H9 (cell line): ENCODE data around the gene ATP1A4. TPM values are rescaled to one million over a fixed set of nuclear protein-coding genes. Genes with fewer than 3 reads are reported as not detected.

Source experiments
- DNase-seq: peaks from one replicate; pipeline ENCODE4 v3.0.0-alpha.2; 2017
- H2AFZ ChIP-seq: one replicate; pipeline ENCODE4 v1.6.1; 2013; ENCODE audit warnings: mild to moderate bottlenecking, low read length, control low read depth, moderate library complexity
- H2AK5ac ChIP-seq: 2 replicates; pipeline ENCODE4 v1.6.1; 2013; ENCODE audit warnings: low read length, control low read depth, mixed read lengths; ENCODE audit not compliant: insufficient read length
- H2BK120ac ChIP-seq: one replicate; pipeline ENCODE4 v1.6.1; 2013; ENCODE audit warnings: low read depth, mild to moderate bottlenecking, low read length, control low read depth, inconsistent platforms; ENCODE audit not compliant: poor library complexity, severe bottlenecking
- H2BK12ac ChIP-seq: 2 replicates; pipeline ENCODE4 v1.6.1; 2013; ENCODE audit warnings: low read length, control low read depth, mixed read lengths, low read depth; ENCODE audit not compliant: insufficient read length
- H2BK15ac ChIP-seq: 2 replicates; pipeline ENCODE4 v1.6.1; 2013; ENCODE audit warnings: low read depth, low read length, control low read depth
- H2BK20ac ChIP-seq: one replicate; pipeline ENCODE4 v1.6.1; 2013; ENCODE audit warnings: low read depth, mild to moderate bottlenecking, low read length, control low read depth, inconsistent platforms; ENCODE audit not compliant: poor library complexity, severe bottlenecking
- H2BK5ac ChIP-seq: 2 replicates; pipeline ENCODE4 v1.6.1; 2013; ENCODE audit warnings: low read length, control low read depth, mixed read lengths; ENCODE audit not compliant: insufficient read length
- H3K14ac ChIP-seq: 2 replicates; pipeline ENCODE4 v1.6.1; 2013; ENCODE audit warnings: low read length, control low read depth; ENCODE audit not compliant: insufficient read depth
- H3K18ac ChIP-seq: 2 replicates; pipeline ENCODE4 v1.6.1; 2013; ENCODE audit warnings: low read depth, mild to moderate bottlenecking, mixed read lengths, low read length, control low read depth; ENCODE audit not compliant: insufficient read length
- H3K23ac ChIP-seq: 2 replicates; pipeline ENCODE4 v1.6.1; 2013; ENCODE audit warnings: low read length, control low read depth, mixed read lengths, low read depth; ENCODE audit not compliant: insufficient read length
- H3K23me2 ChIP-seq: 2 replicates; pipeline ENCODE4 v1.6.1; 2013; ENCODE audit warnings: low read depth, mild to moderate bottlenecking, mixed read lengths, low read length, control low read depth; ENCODE audit not compliant: insufficient read length, poor library complexity, severe bottlenecking
- H3K27ac ChIP-seq: 2 replicates; pipeline ENCODE4 v1.5.1; 2013; ENCODE audit warnings: low read length, control low read depth, mixed read lengths, low read depth; ENCODE audit not compliant: insufficient read length
- H3K27me3 ChIP-seq: 2 replicates; pipeline ENCODE4 v1.6.1; 2013; ENCODE audit warnings: low read length, control low read depth, inconsistent platforms; ENCODE audit not compliant: insufficient read depth
- H3K4ac ChIP-seq: 2 replicates; pipeline ENCODE4 v1.6.1; 2013; ENCODE audit warnings: low read depth, mild to moderate bottlenecking, control low read depth, inconsistent platforms, low read length, moderate library complexity
- H3K4me1 ChIP-seq: 2 replicates; pipeline ENCODE4 v1.6.1; 2013; ENCODE audit warnings: low read length, control low read depth, inconsistent platforms; ENCODE audit not compliant: insufficient read depth
- H3K4me2 ChIP-seq: 2 replicates; pipeline ENCODE4 v1.6.1; 2013; ENCODE audit warnings: low read length, control low read depth, mixed read lengths; ENCODE audit not compliant: insufficient read length, insufficient read depth
- H3K56ac ChIP-seq: 2 replicates; pipeline ENCODE4 v1.6.1; 2013; ENCODE audit warnings: low read depth, mild to moderate bottlenecking, mixed read lengths, low read length, control low read depth; ENCODE audit not compliant: insufficient read length
- H3K79me1 ChIP-seq: 2 replicates; pipeline ENCODE4 v1.6.1; 2013; ENCODE audit warnings: low read depth, mild to moderate bottlenecking, moderate library complexity, low read length, control low read depth, inconsistent platforms; ENCODE audit not compliant: insufficient read depth, poor library complexity, severe bottlenecking
- H3K79me2 ChIP-seq: 2 replicates; pipeline ENCODE4 v1.6.1; 2013; ENCODE audit warnings: low read length, control low read depth, inconsistent platforms; ENCODE audit not compliant: insufficient read depth
- H3K9ac ChIP-seq: 2 replicates; pipeline ENCODE4 v1.6.1; 2013; ENCODE audit warnings: low read length, control low read depth, mixed read lengths; ENCODE audit not compliant: insufficient read length; ENCODE audit errors: extremely low read depth
- H3K9me3 ChIP-seq: one replicate; pipeline ENCODE4 v1.6.1; 2013; ENCODE audit warnings: low read depth, low read length, inconsistent platforms; ENCODE audit not compliant: control insufficient read depth
- H3T11ph ChIP-seq: one replicate; pipeline ENCODE4 v1.6.1; 2013; ENCODE audit warnings: mild to moderate bottlenecking, low read length, control low read depth, inconsistent platforms
- H4K20me1 ChIP-seq: one replicate; pipeline ENCODE4 v1.6.1; 2013; ENCODE audit not compliant: control insufficient read depth, insufficient read length, insufficient read depth
- H4K5ac ChIP-seq: 2 replicates; pipeline ENCODE4 v1.6.1; 2013; ENCODE audit warnings: low read depth, mild to moderate bottlenecking, mixed read lengths, low read length, control low read depth; ENCODE audit not compliant: insufficient read length
- H4K8ac ChIP-seq: replicated peaks from 2 replicates; pipeline ENCODE4 v1.6.1; 2013; ENCODE audit warnings: low read length, control low read depth, mixed read lengths, low read depth; ENCODE audit not compliant: insufficient read length
- H4K91ac ChIP-seq: 2 replicates; pipeline ENCODE4 v1.6.1; 2013; ENCODE audit warnings: low read depth, mild to moderate bottlenecking, moderate library complexity, mixed read lengths, low read length, control low read depth; ENCODE audit not compliant: insufficient read length
- H3K27ac Mint-ChIP-seq, 3 experiments: 2 replicates in 2 of 3; 3 replicates in 1 of 3; pipeline ENCODE4 v1.8.0; 2020 to 2021; ENCODE audit warnings: mixed read lengths in 3 of 3, mild to moderate bottlenecking in 1 of 3, moderate library complexity in 1 of 3
- H3K27me3 Mint-ChIP-seq: 2 replicates; pipeline ENCODE4 v1.8.0; 2021; ENCODE audit warnings: low read depth, mild to moderate bottlenecking, moderate library complexity, mixed read lengths
- H3K36me3 Mint-ChIP-seq, 3 experiments: 2 replicates in 2 of 3; 3 replicates in 1 of 3; pipeline ENCODE4 v1.8.0; 2020 to 2021; ENCODE audit warnings: low read depth in 3 of 3, mixed read lengths in 3 of 3; ENCODE audit not compliant: insufficient read depth in 1 of 3
- H3K4me1 Mint-ChIP-seq, 2 experiments: 2 replicates each; pipeline ENCODE4 v1.8.0; 2020; ENCODE audit warnings: mixed read lengths in 2 of 2
- H3K4me3 Mint-ChIP-seq, 2 experiments: 2 replicates in 1 of 2; 3 replicates in 1 of 2; pipeline ENCODE4 v1.8.0; 2020 to 2021; ENCODE audit warnings: mild to moderate bottlenecking in 2 of 2, mixed read lengths in 2 of 2, moderate library complexity in 1 of 2
- H3K9me3 Mint-ChIP-seq, 2 experiments: 2 replicates in 1 of 2; 3 replicates in 1 of 2; pipeline ENCODE4 v1.8.0; 2020; ENCODE audit warnings: mild to moderate bottlenecking in 2 of 2, mixed read lengths in 2 of 2, moderate library complexity in 1 of 2
- WGBS: extraction: QIAGEN DNeasy Blood & Tissue Kit; methylation state at CpG from one replicate; pipeline ENCODE4 v1.1.7; 2013; ENCODE audit warnings: missing lambda C conversion rate, low lambda C conversion rate, mixed read lengths; ENCODE audit not compliant: insufficient read length; ENCODE audit errors: extremely low coverage; 5-methylcytosine and 5-hydroxymethylcytosine counted together
- total RNA-seq: library from RNA; stranded (reverse); gene quantifications from 2 replicates; pipeline ENCODE4 v1.2.1, GENCODE V29; 2021
- TF ChIP-seq, protein P1 (sequence below): fragments of 200-600 bp; sonication (generic); conservative IDR thresholded peaks from 3 replicates; pipeline ENCODE4 v1.8.0; 2021; ENCODE audit warnings: antibody characterized with exemption, mild to moderate bottlenecking

The ATP1A4 gene
- total RNA-seq, 1 experiment from 2014 or later, result 0.20 TPM

DNA sequence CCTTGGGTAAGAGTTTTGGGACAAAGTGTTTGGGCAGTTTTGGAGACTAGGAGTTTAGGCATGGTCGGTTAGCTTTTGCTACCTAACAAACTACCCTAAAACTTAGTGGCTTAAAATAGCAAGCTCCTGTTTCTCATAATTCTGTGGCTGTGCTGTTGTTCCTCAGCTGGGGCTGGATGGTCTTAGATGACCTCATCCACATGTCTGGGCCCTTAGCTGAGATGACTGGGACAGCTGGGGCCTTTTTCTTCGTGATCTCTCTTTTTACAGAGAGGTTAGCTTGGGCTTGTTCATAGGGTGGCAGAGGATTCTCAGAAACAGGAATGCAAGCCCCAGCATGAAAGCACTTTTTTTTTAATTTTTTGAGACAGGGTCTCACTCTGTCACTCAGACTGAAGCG, 6.6 kb downstream of the ATP1A4 start:
- H3K4me2 ChIP-seq, result no peak overlapping the region
- WGBS, result no CpG with 5 or more reads among the region's 3 CpGs
- Mint-ChIP-seq H3K36me3 (no peaks in the 10 kb centered on the region), H3K9me3 (no peaks in the 10 kb centered on the region), H3K27me3 (peaks cover 2% of the 10 kb centered on the region; the same call in 1 of the 2 replicates), H3K4me3 (no peak overlapping the region), H3K4me1 (peaks cover 0 to 5% of the 10 kb centered on the region in 2 experiments; a peak in 2 of 4 replicates), H3K27ac (no peak overlapping the region)
- H3K9me3 ChIP-seq, result no peaks in the 10 kb centered on the region
- no peak overlapping the region for H3K9ac ChIP-seq
- no peak overlapping the region for H3T11ph ChIP-seq
- no peak overlapping the region for H4K91ac ChIP-seq
- peaks cover 2% of the 10 kb centered on the region; the same call in 1 of the 2 replicates for H3K4me1 ChIP-seq
- TF ChIP-seq, protein P1, sequence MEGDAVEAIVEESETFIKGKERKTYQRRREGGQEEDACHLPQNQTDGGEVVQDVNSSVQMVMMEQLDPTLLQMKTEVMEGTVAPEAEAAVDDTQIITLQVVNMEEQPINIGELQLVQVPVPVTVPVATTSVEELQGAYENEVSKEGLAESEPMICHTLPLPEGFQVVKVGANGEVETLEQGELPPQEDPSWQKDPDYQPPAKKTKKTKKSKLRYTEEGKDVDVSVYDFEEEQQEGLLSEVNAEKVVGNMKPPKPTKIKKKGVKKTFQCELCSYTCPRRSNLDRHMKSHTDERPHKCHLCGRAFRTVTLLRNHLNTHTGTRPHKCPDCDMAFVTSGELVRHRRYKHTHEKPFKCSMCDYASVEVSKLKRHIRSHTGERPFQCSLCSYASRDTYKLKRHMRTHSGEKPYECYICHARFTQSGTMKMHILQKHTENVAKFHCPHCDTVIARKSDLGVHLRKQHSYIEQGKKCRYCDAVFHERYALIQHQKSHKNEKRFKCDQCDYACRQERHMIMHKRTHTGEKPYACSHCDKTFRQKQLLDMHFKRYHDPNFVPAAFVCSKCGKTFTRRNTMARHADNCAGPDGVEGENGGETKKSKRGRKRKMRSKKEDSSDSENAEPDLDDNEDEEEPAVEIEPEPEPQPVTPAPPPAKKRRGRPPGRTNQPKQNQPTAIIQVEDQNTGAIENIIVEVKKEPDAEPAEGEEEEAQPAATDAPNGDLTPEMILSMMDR, result no peak
- no peak overlapping the region for H3K18ac ChIP-seq
- no peak for DNase-seq
- H2AK5ac ChIP-seq, result no peak overlapping the region
- no peak overlapping the region for H2BK15ac ChIP-seq
- H2BK20ac ChIP-seq, result no peak overlapping the region
- H3K27me3 ChIP-seq, result no peaks in the 10 kb centered on the region
- H3K14ac ChIP-seq, result no peak overlapping the region
- no peak overlapping the region for H2BK120ac ChIP-seq
- H3K79me2 ChIP-seq, result no peaks in the 10 kb centered on the region
- no peak overlapping the region for H2BK12ac ChIP-seq
- no peaks in the 10 kb centered on the region for H3K23me2 ChIP-seq
- H3K27ac ChIP-seq, result no peak overlapping the region
- no peak overlapping the region for H2BK5ac ChIP-seq
- H4K5ac ChIP-seq, result no peak overlapping the region
- no peaks in the 10 kb centered on the region for H4K20me1 ChIP-seq
- no peaks in the 10 kb centered on the region for H3K79me1 ChIP-seq
- H3K23ac ChIP-seq, result no peak overlapping the region
- H3K56ac ChIP-seq, result no peak overlapping the region
- H3K4ac ChIP-seq, result no peak overlapping the region
- no peak overlapping the region for H2AFZ ChIP-seq
- no peak overlapping the region for H4K8ac ChIP-seq
